Endothelial cell of umbilical vein (primary cell): ENCODE data around the gene FAM149B1. TPM values are rescaled to one million over a fixed set of nuclear protein-coding genes. Genes with fewer than 3 reads are reported as not detected.

ENCODE experiments used
- BruUV-seq: library from RNA; stranded (reverse); fragments of 400-500 nt; replicated peaks from 2 replicates; lab custom pipeline; 2021; lab: Mats Ljungman, UMichigan
- CTCF ChIA-PET: fragments of 300-600, 350-600 bp; sonication (Branson Sonifier 250); formaldehyde crosslinking; loops from one replicate; lab custom pipeline; 2021; ENCODE audit warnings: antibody characterized with exemption, inconsistent platforms; lab: Charles Lee
- POLR2A ChIA-PET: fragments of 300-600, 350-600 bp; sonication (Branson Sonifier 250); formaldehyde crosslinking; loops from one replicate; lab custom pipeline; 2021; ENCODE audit warnings: antibody characterized with exemption, inconsistent platforms; lab: Charles Lee
- DNase-seq: peaks from one replicate; pipeline ENCODE4 v3.0.0-alpha.2; 2011; ENCODE audit warnings: low read depth, low spot score
- FAIRE-seq: peaks from 2 replicates; lab custom pipeline; 2011; peaks lifted over from hg19 to GRCh38; lab: Jason Lieb, UNC
- H2AFZ ChIP-seq: 2 replicates; pipeline ENCODE4 v1.6.0; 2012; ENCODE audit warnings: low read depth, low read length, control low read depth, inconsistent platforms
- H3K27ac ChIP-seq: 2 replicates; pipeline ENCODE4 v1.5.1; 2011; ENCODE audit warnings: low read depth, mild to moderate bottlenecking, control low read depth, low read length, moderate library complexity; ENCODE audit not compliant: insufficient read depth
- H3K27me3 ChIP-seq, 2 experiments: 2 replicates each; pipeline versions ENCODE4 v1.6.0 to v1.6.1; 2011; ENCODE audit warnings: low read length in 2 of 2, mixed read lengths in 1 of 2; ENCODE audit not compliant: control insufficient read depth in 2 of 2, insufficient read depth in 2 of 2
- H3K36me3 ChIP-seq, 2 experiments: 2 replicates in 1 of 2; 3 replicates in 1 of 2; pipeline ENCODE4 v1.5.1; 2011; ENCODE audit warnings: low read length in 2 of 2, mild to moderate bottlenecking in 1 of 2, moderate library complexity in 1 of 2; ENCODE audit not compliant: control insufficient read depth in 2 of 2, insufficient read depth in 2 of 2; ENCODE audit errors: extremely low read depth in 1 of 2
- H3K4me1 ChIP-seq: 3 replicates; pipeline ENCODE4 v1.5.1; 2011; ENCODE audit warnings: mild to moderate bottlenecking, low read length; ENCODE audit not compliant: control insufficient read depth, insufficient read depth; ENCODE audit errors: extremely low read depth
- H3K4me2 ChIP-seq: 2 replicates; pipeline ENCODE4 v1.6.1; 2011; ENCODE audit warnings: low read length, control low read depth, mixed read lengths; ENCODE audit not compliant: insufficient read depth
- H3K4me3 ChIP-seq, 3 experiments: fragments of 200-600 bp in 1 of 3; sonication (generic), shearing (Covaris generic) in 1 of 3; replicated peaks in 1 of 3; 2 replicates each; pipeline ENCODE4 v1.5.1; 2011 to 2016; ENCODE audit warnings: control low read depth in 3 of 3, low read length in 3 of 3, mild to moderate bottlenecking in 2 of 3, inconsistent platforms in 1 of 3, low read depth in 1 of 3, moderate library complexity in 1 of 3; ENCODE audit not compliant: insufficient read depth in 1 of 3
- H3K79me2 ChIP-seq: 2 replicates; pipeline ENCODE4 v1.6.0; 2012; ENCODE audit warnings: low read length, inconsistent platforms; ENCODE audit not compliant: control insufficient read depth, insufficient read depth
- H3K9ac ChIP-seq: replicated peaks from 2 replicates; pipeline ENCODE3; 2011; ENCODE audit warnings: low read length, control low read depth; ENCODE audit not compliant: insufficient read depth; ENCODE audit errors: extremely low read depth
- H3K9me1 ChIP-seq: replicated peaks from 3 replicates; pipeline ENCODE4 v1.6.0; 2011; ENCODE audit warnings: mild to moderate bottlenecking, low read length; ENCODE audit not compliant: control insufficient read depth, insufficient read depth; ENCODE audit errors: extremely low read depth
- H3K9me3 ChIP-seq: replicated peaks from 2 replicates; pipeline ENCODE4 v1.5.1; 2012; ENCODE audit warnings: low read length, inconsistent platforms; ENCODE audit not compliant: control insufficient read depth, insufficient read depth
- H4K20me1 ChIP-seq: replicated peaks from 2 replicates; pipeline ENCODE3; 2011; ENCODE audit warnings: mild to moderate bottlenecking, low read length; ENCODE audit not compliant: control insufficient read depth, insufficient read depth; ENCODE audit errors: extremely low read depth
- EZH2 ChIP-seq: IDR thresholded peaks from 2 replicates; pipeline ENCODE4 v1.6.1; 2012; ENCODE audit warnings: borderline replicate concordance, low read depth, mild to moderate bottlenecking, moderate library complexity, low read length, inconsistent platforms; ENCODE audit not compliant: severe bottlenecking
- FOS ChIP-seq: IDR thresholded peaks from 2 replicates; pipeline ENCODE4 v1.6.1; 2011; ENCODE audit warnings: mild to moderate bottlenecking, low read length, moderate library complexity, borderline replicate concordance; ENCODE audit not compliant: insufficient read depth
- GATA2 ChIP-seq: IDR thresholded peaks from 2 replicates; pipeline ENCODE4 v1.7.0; 2011; ENCODE audit warnings: low read depth, mild to moderate bottlenecking, moderate library complexity, mixed read lengths, low read length; ENCODE audit not compliant: insufficient read length, insufficient read depth
- JUN ChIP-seq: IDR thresholded peaks from 2 replicates; pipeline ENCODE4 v1.6.1; 2011; ENCODE audit warnings: borderline replicate concordance, low read depth; ENCODE audit not compliant: insufficient read length, insufficient read depth
- MAX ChIP-seq: IDR thresholded peaks from 2 replicates; pipeline ENCODE4 v1.6.1; 2011; ENCODE audit not compliant: insufficient read depth, insufficient read length
- MYC ChIP-seq: IDR thresholded peaks from one replicate; pipeline ENCODE4 v1.6.1; 2011; ENCODE audit warnings: mild to moderate bottlenecking, low read depth, low read length
- POLR2A ChIP-seq: IDR thresholded peaks from 2 replicates; pipeline ENCODE4 v1.6.1; 2012; ENCODE audit warnings: low read depth, mild to moderate bottlenecking, control low read depth, low read length
- POLR2AphosphoS5 ChIP-seq: IDR thresholded peaks from 2 replicates; pipeline ENCODE4 v1.6.1; 2012; ENCODE audit warnings: low read depth, mild to moderate bottlenecking, control low read depth, low read length, moderate library complexity; ENCODE audit not compliant: insufficient read depth
- dilution Hi-C: fragments of 300-500 bp; cut with MboI; formaldehyde crosslinking; loops from one replicate; pipeline ENCODE4 v1.15.0; 2019; ENCODE audit warnings: low sequenced_read_pairs; ENCODE audit not compliant: extremely low pct_ligation_motif_present
- intact Hi-C: fragments of 100-400 bp; cut with micrococcal nuclease; formaldehyde crosslinking; loops from one replicate; pipeline ENCODE4 v1.10.0; 2022
- polyA plus RNA-seq, 4 experiments: library from polyadenylated mRNA; depleted of rRNA in 3 of 4; stranded (reverse) in 3 of 4; unstranded in 1 of 4; fragments of >200 nt; gene quantifications; 2 replicates each; pipeline versions ENCODE4 v1.2.1 to v1.2.3, GENCODE V29; 2011 to 2012; ENCODE audit warnings: missing spikeins in 1 of 4
- total RNA-seq: library from RNA; stranded (reverse); gene quantifications from 2 replicates; pipeline ENCODE4 v1.2.3, GENCODE V29; 2021
- TF ChIP-seq, protein P1 (sequence below), 2 donors: IDR thresholded peaks; 1 replicate in 1 of 2; 2 replicates in 1 of 2; pipeline ENCODE4 v1.5.1; 2011; ENCODE audit warnings: low read length in 2 of 2, mild to moderate bottlenecking in 2 of 2, moderate library complexity in 2 of 2, control low read depth in 1 of 2, inconsistent platforms in 1 of 2, low read depth in 1 of 2; ENCODE audit not compliant: insufficient read depth in 1 of 2; ENCODE audit errors: extremely low read depth in 1 of 2

FAM149B1 gene
- total and polyA plus RNA-seq, 2 donors (not counting 3 experiments of a cell fraction or from before 2014, with no cell fraction given), result 19.5 to 26.7 TPM

DNA sequence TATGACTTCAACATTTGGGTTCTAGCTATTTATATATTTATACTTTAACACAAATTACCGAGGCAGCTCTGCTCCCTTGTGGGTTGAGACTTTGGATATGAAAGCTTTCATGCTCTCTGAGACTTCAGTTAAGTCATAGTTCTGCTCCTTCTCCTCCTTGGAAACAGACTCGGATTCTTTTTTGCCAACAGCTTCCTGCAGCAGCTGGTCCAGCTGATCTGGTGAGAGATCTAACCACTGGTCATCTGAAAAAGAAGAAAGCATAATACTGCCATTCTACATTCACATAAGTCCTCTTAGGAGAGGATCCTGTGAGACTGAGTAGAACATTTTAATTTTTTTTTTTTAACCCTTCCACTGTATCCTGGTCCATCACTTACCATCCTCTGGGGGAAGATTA, 28.7 kb upstream of the FAM149B1 start:
- H3K79me2 ChIP-seq, result no peaks in the 10 kb centered on the region
- no peak for TF ChIP-seq JUN
- no peak for TF ChIP-seq GATA2
- no peak for TF ChIP-seq POLR2AphosphoS5
- no peak for TF ChIP-seq EZH2
- no peak for TF ChIP-seq POLR2A
- TF ChIP-seq MAX, result no peak
- no peak for TF ChIP-seq MYC
- no peak for TF ChIP-seq FOS
- TF ChIP-seq, protein P1, sequence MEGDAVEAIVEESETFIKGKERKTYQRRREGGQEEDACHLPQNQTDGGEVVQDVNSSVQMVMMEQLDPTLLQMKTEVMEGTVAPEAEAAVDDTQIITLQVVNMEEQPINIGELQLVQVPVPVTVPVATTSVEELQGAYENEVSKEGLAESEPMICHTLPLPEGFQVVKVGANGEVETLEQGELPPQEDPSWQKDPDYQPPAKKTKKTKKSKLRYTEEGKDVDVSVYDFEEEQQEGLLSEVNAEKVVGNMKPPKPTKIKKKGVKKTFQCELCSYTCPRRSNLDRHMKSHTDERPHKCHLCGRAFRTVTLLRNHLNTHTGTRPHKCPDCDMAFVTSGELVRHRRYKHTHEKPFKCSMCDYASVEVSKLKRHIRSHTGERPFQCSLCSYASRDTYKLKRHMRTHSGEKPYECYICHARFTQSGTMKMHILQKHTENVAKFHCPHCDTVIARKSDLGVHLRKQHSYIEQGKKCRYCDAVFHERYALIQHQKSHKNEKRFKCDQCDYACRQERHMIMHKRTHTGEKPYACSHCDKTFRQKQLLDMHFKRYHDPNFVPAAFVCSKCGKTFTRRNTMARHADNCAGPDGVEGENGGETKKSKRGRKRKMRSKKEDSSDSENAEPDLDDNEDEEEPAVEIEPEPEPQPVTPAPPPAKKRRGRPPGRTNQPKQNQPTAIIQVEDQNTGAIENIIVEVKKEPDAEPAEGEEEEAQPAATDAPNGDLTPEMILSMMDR (IDR thresholded peaks at IDR 0.05; ENCODE audit: extremely low read depth in 1 of 2, insufficient read depth in 1 of 2, low read depth in 1 of 2, low read length in 2 of 2), result no peak
- POLR2A ChIA-PET, result no interaction called here
- CTCF ChIA-PET, result interaction anchor here (1.1 to 2.3 kb wide), 3 partner anchors 13 to 42 kb away, joined by 3 to 9 read pairs (median 5); partner anchors contain the start of gene P4HA1
- no peak overlapping the region for H3K9ac ChIP-seq
- no TSS peak for BruUV-seq
- no peak overlapping the region for H3K4me3 ChIP-seq
- no peaks in the 10 kb centered on the region for H3K9me3 ChIP-seq
- H3K4me2 ChIP-seq, result no peak overlapping the region
- H3K27me3 ChIP-seq, result no peaks in the 10 kb centered on the region
- H2AFZ ChIP-seq, result no peak overlapping the region
- H4K20me1 ChIP-seq, result no peaks in the 10 kb centered on the region
- DNase-seq (no peak), FAIRE-seq (no peak)
- intact Hi-C loops (loop anchor here (5.0 kb wide), 1 partner anchor 42 kb away; the partner anchor contains the start of gene P4HA1), dilution Hi-C loops (no loop called here)
- peaks cover 7 to 21% of the 10 kb centered on the region in 2 experiments for H3K36me3 ChIP-seq
- no peaks in the 10 kb centered on the region for H3K4me1 ChIP-seq
- H3K27ac ChIP-seq, result no peak overlapping the region
- no peaks in the 10 kb centered on the region for H3K9me1 ChIP-seq
